K562 (cell line): ENCODE data around the gene FIGNL1. TPM values are rescaled to one million over a fixed set of nuclear protein-coding genes. Genes with fewer than 3 reads are reported as not detected.

ENCODE experiments used
- BACH1 ChIP-seq: fragments of 200-800 bp; sonication (Bioruptor generic); IDR thresholded peaks from 2 replicates; pipeline ENCODE4 v1.6.1; 2016; ENCODE audit warnings: missing genetic modification characterization, missing compliant biosample characterization
- HCFC1 ChIP-seq: IDR thresholded peaks from 2 replicates; pipeline ENCODE4 v1.6.1; 2012; ENCODE audit warnings: low read depth, low read length, improper control_type of control experiment
- MEF2D ChIP-seq: conservative IDR thresholded peaks from 2 replicates; pipeline ENCODE4 v1.6.1; 2016; ENCODE audit warnings: low read depth, missing genetic modification characterization, missing compliant biosample characterization
- NFIC ChIP-seq: fragments of 450-650 bp; IDR thresholded peaks from 2 replicates; pipeline ENCODE4 v1.6.1; 2017; ENCODE audit warnings: mild to moderate bottlenecking, inconsistent platforms
- PHF21A ChIP-seq: fragments of 450-650 bp; IDR thresholded peaks from 2 replicates; pipeline ENCODE4 v1.6.1; 2017; ENCODE audit warnings: low read depth, borderline replicate concordance
- POLR2AphosphoS2 ChIP-seq: IDR thresholded peaks from 2 replicates; pipeline ENCODE4 v1.6.1; 2012; ENCODE audit warnings: low read length, improper control_type of control experiment
- SMAD2 ChIP-seq: fragments of 150-350 bp; IDR thresholded peaks from 2 replicates; pipeline ENCODE4 v1.6.1; 2014; ENCODE audit warnings: low read depth, mild to moderate bottlenecking, low read length
- SMARCC2 ChIP-seq: fragments of 450-650 bp; IDR thresholded peaks from 2 replicates; pipeline ENCODE4 v1.6.1; 2017; ENCODE audit warnings: antibody characterized with exemption, moderate library complexity, mild to moderate bottlenecking, low read depth
- TEAD4 ChIP-seq, 2 experiments: sonication (generic) in 1 of 2; formaldehyde crosslinking in 1 of 2; IDR thresholded peaks; 2 replicates each; pipeline versions ENCODE4 v1.6.1 to v1.8.0; 2012 to 2022; ENCODE audit warnings: borderline replicate concordance in 1 of 2, inconsistent platforms in 1 of 2, low read length in 1 of 2, mild to moderate bottlenecking in 1 of 2, missing genetic modification reagents in 1 of 2
- ZNF589 ChIP-seq: fragments of 200-800 bp; sonication (Bioruptor generic); IDR thresholded peaks from 2 replicates; pipeline ENCODE4 v1.6.1; 2016; ENCODE audit warnings: low read depth, missing genetic modification characterization, missing compliant biosample characterization
- polyA plus RNA-seq, 8 experiments: library from polyadenylated mRNA; depleted of rRNA in 4 of 8; stranded (reverse) in 5 of 8; unstranded in 3 of 8; fragments of >200 nt; fragmentation: Nextera tagmentation in 2 of 8; fragmentation: Illumina TruSeq in 1 of 8; extraction: Ambion mirVana in 2 of 8; extraction: Trizol in 1 of 8; gene quantifications; 2 replicates each; pipeline versions ENCODE4 v1.2.1 to v1.2.3, GENCODE V29; 2011 to 2014; ENCODE audit warnings: inconsistent platforms in 1 of 8, missing spikeins in 1 of 8
- total RNA-seq, 7 experiments: library from RNA; depleted of rRNA in 6 of 7; stranded (reverse); fragments of >200 nt in 6 of 7; fragmentation: Illumina TruSeq in 2 of 7; extraction: Trizol in 2 of 7; gene quantifications; 2 replicates each; pipeline versions ENCODE4 v1.2.1 to v1.2.3, GENCODE V29; 2011 to 2021; ENCODE audit warnings: low replicate concordance in 1 of 7
- TF ChIP-seq, protein P1 (sequence below), 2 experiments: fragments of 450-650 bp; formaldehyde crosslinking in 1 of 2; IDR thresholded peaks; 2 replicates each; pipeline versions ENCODE4 v1.4.0 to v1.6.1; 2014 to 2020; ENCODE audit warnings: mild to moderate bottlenecking in 2 of 2, borderline replicate concordance in 1 of 2, low read depth in 1 of 2
- TF ChIP-seq, protein P2 (sequence below): IDR thresholded peaks from 3 replicates; pipeline ENCODE4 v1.6.1; 2011; ENCODE audit warnings: borderline replicate concordance, mild to moderate bottlenecking; ENCODE audit not compliant: insufficient read length, insufficient read depth
- TF ChIP-seq, protein P3 (sequence below): fragments of 450-650 bp; IDR thresholded peaks from 2 replicates; pipeline ENCODE4 v1.6.1; 2016; ENCODE audit warnings: low read depth, mild to moderate bottlenecking, moderate library complexity
- TF ChIP-seq, protein P4 (sequence below): sonication (generic); formaldehyde crosslinking; IDR thresholded peaks from 2 replicates; pipeline ENCODE4 v1.8.0; 2022; ENCODE audit warnings: mild to moderate bottlenecking, missing genetic modification reagents

The FIGNL1 gene
- total and polyA plus RNA-seq, 9 of the 15 experiments (the other 6 are each of a cell fraction or from before 2014, with no cell fraction given), result 15.5 to 48.3 (median 27.6) TPM

DNA sequence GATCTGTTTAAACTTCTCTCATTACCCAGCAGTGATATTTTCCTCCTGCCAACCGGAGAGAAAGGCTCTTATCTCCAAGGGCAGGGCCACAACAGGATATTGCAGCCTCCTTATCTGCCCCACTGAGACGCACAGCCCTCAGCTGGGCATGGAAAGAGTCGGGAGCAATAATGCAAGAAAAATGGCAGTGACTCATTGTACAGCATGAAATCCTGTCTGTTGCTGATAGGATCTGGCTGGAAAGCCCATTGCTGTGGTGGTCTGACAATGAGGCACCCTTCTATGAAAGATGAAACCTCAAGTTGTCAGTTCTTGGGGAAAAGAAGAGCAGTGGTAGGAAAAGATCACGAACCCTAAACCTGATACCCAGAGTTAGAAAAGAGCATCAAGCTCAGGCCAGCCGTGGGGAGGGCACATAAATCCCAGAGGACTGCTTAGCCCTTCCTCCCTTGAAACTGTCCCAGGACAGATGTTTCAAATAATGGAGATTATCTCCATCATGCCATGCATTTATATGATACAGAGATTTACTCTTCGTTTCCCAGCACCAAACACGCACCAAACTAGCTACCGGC lies 47.0 kb upstream of the FIGNL1 start (continued):
- peak; percentile 87 for TF ChIP-seq ZNF589 (CRISPR knock-in tag)
- TF ChIP-seq MEF2D, result peak; percentile 49; the same call in 1 of the 2 replicates
- TF ChIP-seq HCFC1, result no peak
- TF ChIP-seq, protein P1, sequence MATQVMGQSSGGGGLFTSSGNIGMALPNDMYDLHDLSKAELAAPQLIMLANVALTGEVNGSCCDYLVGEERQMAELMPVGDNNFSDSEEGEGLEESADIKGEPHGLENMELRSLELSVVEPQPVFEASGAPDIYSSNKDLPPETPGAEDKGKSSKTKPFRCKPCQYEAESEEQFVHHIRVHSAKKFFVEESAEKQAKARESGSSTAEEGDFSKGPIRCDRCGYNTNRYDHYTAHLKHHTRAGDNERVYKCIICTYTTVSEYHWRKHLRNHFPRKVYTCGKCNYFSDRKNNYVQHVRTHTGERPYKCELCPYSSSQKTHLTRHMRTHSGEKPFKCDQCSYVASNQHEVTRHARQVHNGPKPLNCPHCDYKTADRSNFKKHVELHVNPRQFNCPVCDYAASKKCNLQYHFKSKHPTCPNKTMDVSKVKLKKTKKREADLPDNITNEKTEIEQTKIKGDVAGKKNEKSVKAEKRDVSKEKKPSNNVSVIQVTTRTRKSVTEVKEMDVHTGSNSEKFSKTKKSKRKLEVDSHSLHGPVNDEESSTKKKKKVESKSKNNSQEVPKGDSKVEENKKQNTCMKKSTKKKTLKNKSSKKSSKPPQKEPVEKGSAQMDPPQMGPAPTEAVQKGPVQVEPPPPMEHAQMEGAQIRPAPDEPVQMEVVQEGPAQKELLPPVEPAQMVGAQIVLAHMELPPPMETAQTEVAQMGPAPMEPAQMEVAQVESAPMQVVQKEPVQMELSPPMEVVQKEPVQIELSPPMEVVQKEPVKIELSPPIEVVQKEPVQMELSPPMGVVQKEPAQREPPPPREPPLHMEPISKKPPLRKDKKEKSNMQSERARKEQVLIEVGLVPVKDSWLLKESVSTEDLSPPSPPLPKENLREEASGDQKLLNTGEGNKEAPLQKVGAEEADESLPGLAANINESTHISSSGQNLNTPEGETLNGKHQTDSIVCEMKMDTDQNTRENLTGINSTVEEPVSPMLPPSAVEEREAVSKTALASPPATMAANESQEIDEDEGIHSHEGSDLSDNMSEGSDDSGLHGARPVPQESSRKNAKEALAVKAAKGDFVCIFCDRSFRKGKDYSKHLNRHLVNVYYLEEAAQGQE (IDR thresholded peaks at IDR 0.05; ENCODE audit: borderline replicate concordance), result peak; percentile 33; the same call in 1 of the 2 replicates
- TF ChIP-seq, protein P1 (CRISPR knock-in tag; IDR thresholded peaks at IDR 0.05; ENCODE audit: low read depth), result no peak
- TF ChIP-seq PHF21A, result peak; percentile 47; the same call in 1 of the 2 replicates
- TF ChIP-seq SMARCC2, result peak; percentile 97
- TF ChIP-seq, protein P2, sequence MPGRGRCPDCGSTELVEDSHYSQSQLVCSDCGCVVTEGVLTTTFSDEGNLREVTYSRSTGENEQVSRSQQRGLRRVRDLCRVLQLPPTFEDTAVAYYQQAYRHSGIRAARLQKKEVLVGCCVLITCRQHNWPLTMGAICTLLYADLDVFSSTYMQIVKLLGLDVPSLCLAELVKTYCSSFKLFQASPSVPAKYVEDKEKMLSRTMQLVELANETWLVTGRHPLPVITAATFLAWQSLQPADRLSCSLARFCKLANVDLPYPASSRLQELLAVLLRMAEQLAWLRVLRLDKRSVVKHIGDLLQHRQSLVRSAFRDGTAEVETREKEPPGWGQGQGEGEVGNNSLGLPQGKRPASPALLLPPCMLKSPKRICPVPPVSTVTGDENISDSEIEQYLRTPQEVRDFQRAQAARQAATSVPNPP, result no peak
- peak; percentile 97 for TF ChIP-seq TEAD4 (IDR thresholded peaks at IDR 0.05; ENCODE audit: low read length)
- no peak for TF ChIP-seq TEAD4 (CRISPR knock-in tag; IDR thresholded peaks at IDR 0.05; ENCODE audit: borderline replicate concordance)
- peak; percentile 93 for TF ChIP-seq NFIC
- TF ChIP-seq BACH1 (tag), result peak; percentile 61; the same call in 1 of the 2 replicates
- TF ChIP-seq, protein P3, sequence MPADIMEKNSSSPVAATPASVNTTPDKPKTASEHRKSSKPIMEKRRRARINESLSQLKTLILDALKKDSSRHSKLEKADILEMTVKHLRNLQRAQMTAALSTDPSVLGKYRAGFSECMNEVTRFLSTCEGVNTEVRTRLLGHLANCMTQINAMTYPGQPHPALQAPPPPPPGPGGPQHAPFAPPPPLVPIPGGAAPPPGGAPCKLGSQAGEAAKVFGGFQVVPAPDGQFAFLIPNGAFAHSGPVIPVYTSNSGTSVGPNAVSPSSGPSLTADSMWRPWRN, result peak; percentile 80
- no peak for TF ChIP-seq POLR2AphosphoS2
- TF ChIP-seq, protein P4, sequence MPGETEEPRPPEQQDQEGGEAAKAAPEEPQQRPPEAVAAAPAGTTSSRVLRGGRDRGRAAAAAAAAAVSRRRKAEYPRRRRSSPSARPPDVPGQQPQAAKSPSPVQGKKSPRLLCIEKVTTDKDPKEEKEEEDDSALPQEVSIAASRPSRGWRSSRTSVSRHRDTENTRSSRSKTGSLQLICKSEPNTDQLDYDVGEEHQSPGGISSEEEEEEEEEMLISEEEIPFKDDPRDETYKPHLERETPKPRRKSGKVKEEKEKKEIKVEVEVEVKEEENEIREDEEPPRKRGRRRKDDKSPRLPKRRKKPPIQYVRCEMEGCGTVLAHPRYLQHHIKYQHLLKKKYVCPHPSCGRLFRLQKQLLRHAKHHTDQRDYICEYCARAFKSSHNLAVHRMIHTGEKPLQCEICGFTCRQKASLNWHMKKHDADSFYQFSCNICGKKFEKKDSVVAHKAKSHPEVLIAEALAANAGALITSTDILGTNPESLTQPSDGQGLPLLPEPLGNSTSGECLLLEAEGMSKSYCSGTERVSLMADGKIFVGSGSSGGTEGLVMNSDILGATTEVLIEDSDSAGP, result no peak
- TF ChIP-seq SMAD2, result no peak
